ENCODE results near the gene EPX.
A peak's percentile ranks its signal among the peaks of the same experiment; 100 is the strongest.

EPX gene

GRCh38 chr17:58228679-58229078, 36.2 kb downstream of the EPX start:
- no peak overlapping the region for H3K4me3 ChIP-seq (ENCODE audit: low read depth, low read length)
- H3K36me3 ChIP-seq (ENCODE audit: insufficient read depth, low read length) = no peaks in the 10 kb centered on the region
- peaks cover 30% of the 10 kb centered on the region for H3K4me1 ChIP-seq (ENCODE audit: control insufficient read depth, insufficient read depth, low read length, unreplicated experiment)
- H3K27me3 ChIP-seq (ENCODE audit: insufficient read depth, low read length) = no peaks in the 10 kb centered on the region
- H2AFZ ChIP-seq (ENCODE audit: low read length, unreplicated experiment) = no peak overlapping the region
- H3K79me2 ChIP-seq (ENCODE audit: control insufficient read depth, insufficient read depth, low read length, unreplicated experiment) = no peaks in the 10 kb centered on the region
- no peak overlapping the region for H3K27ac ChIP-seq (ENCODE audit: low read depth, low read length)

- H3K36me3 ChIP-seq (ENCODE audit: insufficient read depth, low read length) = no peaks in the 10 kb centered on the region
- no peak overlapping the region for H2AFZ ChIP-seq (ENCODE audit: low read length, unreplicated experiment)
- peaks cover 23% of the 10 kb centered on the region for H3K4me1 ChIP-seq (ENCODE audit: control insufficient read depth, insufficient read depth, low read length, unreplicated experiment)
- H3K27me3 ChIP-seq (ENCODE audit: insufficient read depth, low read length) = peaks cover 4% of the 10 kb centered on the region
- no peak overlapping the region for H3K4me3 ChIP-seq (ENCODE audit: low read depth, low read length)
- no peak overlapping the region for H3K27ac ChIP-seq (ENCODE audit: low read depth, low read length)
- H3K79me2 ChIP-seq (ENCODE audit: control insufficient read depth, insufficient read depth, low read length, unreplicated experiment) = no peaks in the 10 kb centered on the region
Observed at GRCh38 chr17:58229384-58229783, 36.9 kb downstream of the EPX start.

GRCh38 chr17:58229881-58230280, 37.4 kb downstream of the EPX start:
- Histone ChIP-seq H3K4me3 (ENCODE audit: low read depth, low read length) (no peak overlapping the region), H3K27ac (ENCODE audit: low read depth, low read length) (no peak overlapping the region), H3K4me1 (ENCODE audit: control insufficient read depth, insufficient read depth, low read length, unreplicated experiment) (peaks cover 20% of the 10 kb centered on the region), H3K79me2 (ENCODE audit: control insufficient read depth, insufficient read depth, low read length, unreplicated experiment) (no peaks in the 10 kb centered on the region), H2AFZ (ENCODE audit: low read length, unreplicated experiment) (no peak overlapping the region), H3K27me3 (ENCODE audit: insufficient read depth, low read length) (peaks cover 9% of the 10 kb centered on the region), H3K36me3 (ENCODE audit: insufficient read depth, low read length) (no peaks in the 10 kb centered on the region)

GRCh38 chr17:58231641-58232040, 39.1 kb downstream of the EPX start:
- Histone ChIP-seq H3K4me1 (ENCODE audit: control insufficient read depth, insufficient read depth, low read length, unreplicated experiment) (peaks cover 20% of the 10 kb centered on the region), H3K27me3 (ENCODE audit: insufficient read depth, low read length) (peaks cover 26% of the 10 kb centered on the region), H2AFZ (ENCODE audit: low read length, unreplicated experiment) (no peak overlapping the region), H3K4me3 (ENCODE audit: low read depth, low read length) (no peak overlapping the region), H3K27ac (ENCODE audit: low read depth, low read length) (peak overlapping the region; percentile 7; the same call in 1 of the 2 replicates), H3K79me2 (ENCODE audit: control insufficient read depth, insufficient read depth, low read length, unreplicated experiment) (no peaks in the 10 kb centered on the region), H3K36me3 (ENCODE audit: insufficient read depth, low read length) (no peaks in the 10 kb centered on the region)

GRCh38 chr17:58232707-58233156, 40.2 kb downstream of the EPX start:
- Histone ChIP-seq H3K36me3 (ENCODE audit: insufficient read depth, low read length) (no peaks in the 10 kb centered on the region), H2AFZ (ENCODE audit: low read length, unreplicated experiment) (peak overlapping the region; percentile 15), H3K4me3 (ENCODE audit: low read depth, low read length) (no peak overlapping the region), H3K27ac (ENCODE audit: low read depth, low read length) (peak overlapping the region; percentile 31; the same call in 1 of the 2 replicates), H3K4me1 (ENCODE audit: control insufficient read depth, insufficient read depth, low read length, unreplicated experiment) (peaks cover 20% of the 10 kb centered on the region), H3K79me2 (ENCODE audit: control insufficient read depth, insufficient read depth, low read length, unreplicated experiment) (no peaks in the 10 kb centered on the region), H3K27me3 (ENCODE audit: insufficient read depth, low read length) (peaks cover 37% of the 10 kb centered on the region)

GRCh38 chr17:58233543-58233942, 41.0 kb downstream of the EPX start:
- Histone ChIP-seq H3K4me1 (ENCODE audit: control insufficient read depth, insufficient read depth, low read length, unreplicated experiment) (peaks cover 20% of the 10 kb centered on the region), H2AFZ (ENCODE audit: low read length, unreplicated experiment) (no peak overlapping the region), H3K36me3 (ENCODE audit: insufficient read depth, low read length) (no peaks in the 10 kb centered on the region), H3K27ac (ENCODE audit: low read depth, low read length) (no peak overlapping the region), H3K4me3 (ENCODE audit: low read depth, low read length) (no peak overlapping the region), H3K79me2 (ENCODE audit: control insufficient read depth, insufficient read depth, low read length, unreplicated experiment) (no peaks in the 10 kb centered on the region), H3K27me3 (ENCODE audit: insufficient read depth, low read length) (peaks cover 45% of the 10 kb centered on the region)

GRCh38 chr17:58234512-58234911, 42.0 kb downstream of the EPX start:
- H3K27me3 ChIP-seq (ENCODE audit: insufficient read depth, low read length) = peaks cover 55% of the 10 kb centered on the region
- peaks cover 20% of the 10 kb centered on the region for H3K4me1 ChIP-seq (ENCODE audit: control insufficient read depth, insufficient read depth, low read length, unreplicated experiment)
- no peaks in the 10 kb centered on the region for H3K79me2 ChIP-seq (ENCODE audit: control insufficient read depth, insufficient read depth, low read length, unreplicated experiment)
- no peak overlapping the region for H3K27ac ChIP-seq (ENCODE audit: low read depth, low read length)
- no peaks in the 10 kb centered on the region for H3K36me3 ChIP-seq (ENCODE audit: insufficient read depth, low read length)
- H2AFZ ChIP-seq (ENCODE audit: low read length, unreplicated experiment) = no peak overlapping the region
- H3K4me3 ChIP-seq (ENCODE audit: low read depth, low read length) = no peak overlapping the region

GRCh38 chr17:58235821-58236220, 43.3 kb downstream of the EPX start:
- Histone ChIP-seq H3K4me3 (ENCODE audit: low read depth, low read length) (no peak overlapping the region), H3K27me3 (ENCODE audit: insufficient read depth, low read length) (peaks cover 68% of the 10 kb centered on the region), H3K79me2 (ENCODE audit: control insufficient read depth, insufficient read depth, low read length, unreplicated experiment) (no peaks in the 10 kb centered on the region), H3K27ac (ENCODE audit: low read depth, low read length) (no peak overlapping the region), H2AFZ (ENCODE audit: low read length, unreplicated experiment) (no peak overlapping the region), H3K4me1 (ENCODE audit: control insufficient read depth, insufficient read depth, low read length, unreplicated experiment) (peaks cover 23% of the 10 kb centered on the region), H3K36me3 (ENCODE audit: insufficient read depth, low read length) (no peaks in the 10 kb centered on the region)

- no peaks in the 10 kb centered on the region for H3K36me3 ChIP-seq (ENCODE audit: insufficient read depth, low read length)
- peaks cover 21% of the 10 kb centered on the region for H3K4me1 ChIP-seq (ENCODE audit: control insufficient read depth, insufficient read depth, low read length, unreplicated experiment)
- peaks cover 70% of the 10 kb centered on the region for H3K27me3 ChIP-seq (ENCODE audit: insufficient read depth, low read length)
- no peak overlapping the region for H2AFZ ChIP-seq (ENCODE audit: low read length, unreplicated experiment)
- H3K27ac ChIP-seq (ENCODE audit: low read depth, low read length) = no peak overlapping the region
- no peaks in the 10 kb centered on the region for H3K79me2 ChIP-seq (ENCODE audit: control insufficient read depth, insufficient read depth, low read length, unreplicated experiment)
- H3K4me3 ChIP-seq (ENCODE audit: low read depth, low read length) = no peak overlapping the region
Observed at GRCh38 chr17:58236394-58236793, 43.9 kb downstream of the EPX start.

GRCh38 chr17:58238147-58238634, 45.7 kb downstream of the EPX start, which contains the start of gene LPO:
LPO (plus strand) TSS chr17:58238584; CDS start chr17:58242980, 4,396 bp downstream.
- H3K4me1 ChIP-seq (ENCODE audit: control insufficient read depth, insufficient read depth, low read length, unreplicated experiment) = peaks cover 3% of the 10 kb centered on the region
- H3K27me3 ChIP-seq (ENCODE audit: insufficient read depth, low read length) = peaks cover 88% of the 10 kb centered on the region

GRCh38 chr17:58239987-58240386, 47.5 kb downstream of the EPX start:
- Histone ChIP-seq H3K27me3 (ENCODE audit: insufficient read depth, low read length) (peaks cover 96% of the 10 kb centered on the region), H3K27ac (ENCODE audit: low read depth, low read length) (no peak overlapping the region), H3K36me3 (ENCODE audit: insufficient read depth, low read length) (no peaks in the 10 kb centered on the region), H3K79me2 (ENCODE audit: control insufficient read depth, insufficient read depth, low read length, unreplicated experiment) (no peaks in the 10 kb centered on the region), H2AFZ (ENCODE audit: low read length, unreplicated experiment) (no peak overlapping the region), H3K4me1 (ENCODE audit: control insufficient read depth, insufficient read depth, low read length, unreplicated experiment) (peaks cover 3% of the 10 kb centered on the region), H3K4me3 (ENCODE audit: low read depth, low read length) (no peak overlapping the region)

More at GRCh38 chr17:58238147-58238634, 45.7 kb downstream of the EPX start, which contains the start of gene LPO:
- Histone ChIP-seq H2AFZ (ENCODE audit: low read length, unreplicated experiment) (no peak within 1 kb of the TSS), H3K4me3 (ENCODE audit: low read depth, low read length) (no peak within 1 kb of the TSS), H3K79me2 (ENCODE audit: control insufficient read depth, insufficient read depth, low read length, unreplicated experiment) (no peaks in the 10 kb centered on the region), H3K36me3 (ENCODE audit: insufficient read depth, low read length) (no peaks in the 10 kb centered on the region), H3K27ac (ENCODE audit: low read depth, low read length) (no peak within 1 kb of the TSS)
